ENCODE measurements around the gene PXDN.

DNA sequence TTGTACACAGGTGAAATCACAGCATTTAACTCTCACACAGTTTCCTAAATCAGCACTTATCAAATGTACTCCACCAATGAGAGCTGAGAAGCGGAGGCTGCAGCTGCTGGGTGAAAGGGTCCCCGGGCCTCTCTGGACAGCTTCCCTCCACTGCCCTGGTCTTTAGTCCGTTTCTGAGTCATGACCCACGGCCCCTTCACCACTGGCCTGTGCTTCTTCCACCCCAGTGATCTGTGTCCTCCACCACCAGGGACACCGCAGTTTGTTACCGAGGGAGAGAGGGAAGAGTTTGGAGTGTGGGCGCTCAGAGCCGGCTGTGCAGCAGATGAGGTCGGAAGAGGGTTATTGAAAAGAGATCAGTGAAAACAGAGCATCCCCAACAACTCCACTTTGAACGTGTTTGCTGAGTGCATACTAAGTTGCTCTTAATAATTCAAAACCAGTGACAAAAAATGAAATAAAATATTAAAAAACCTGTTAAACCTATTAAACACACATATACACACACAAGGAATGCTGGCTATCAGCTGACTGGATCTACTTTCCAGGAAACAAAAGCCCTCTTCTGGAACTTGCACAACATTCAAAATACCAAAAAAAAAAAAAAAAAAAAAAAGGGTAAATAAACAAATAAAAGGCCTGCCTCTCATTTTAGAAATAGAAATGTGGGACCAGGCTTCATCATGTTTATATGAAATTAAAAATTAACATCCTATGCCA, 54.1 kb downstream of the PXDN start:
- TF ChIP-seq, protein P1, sequence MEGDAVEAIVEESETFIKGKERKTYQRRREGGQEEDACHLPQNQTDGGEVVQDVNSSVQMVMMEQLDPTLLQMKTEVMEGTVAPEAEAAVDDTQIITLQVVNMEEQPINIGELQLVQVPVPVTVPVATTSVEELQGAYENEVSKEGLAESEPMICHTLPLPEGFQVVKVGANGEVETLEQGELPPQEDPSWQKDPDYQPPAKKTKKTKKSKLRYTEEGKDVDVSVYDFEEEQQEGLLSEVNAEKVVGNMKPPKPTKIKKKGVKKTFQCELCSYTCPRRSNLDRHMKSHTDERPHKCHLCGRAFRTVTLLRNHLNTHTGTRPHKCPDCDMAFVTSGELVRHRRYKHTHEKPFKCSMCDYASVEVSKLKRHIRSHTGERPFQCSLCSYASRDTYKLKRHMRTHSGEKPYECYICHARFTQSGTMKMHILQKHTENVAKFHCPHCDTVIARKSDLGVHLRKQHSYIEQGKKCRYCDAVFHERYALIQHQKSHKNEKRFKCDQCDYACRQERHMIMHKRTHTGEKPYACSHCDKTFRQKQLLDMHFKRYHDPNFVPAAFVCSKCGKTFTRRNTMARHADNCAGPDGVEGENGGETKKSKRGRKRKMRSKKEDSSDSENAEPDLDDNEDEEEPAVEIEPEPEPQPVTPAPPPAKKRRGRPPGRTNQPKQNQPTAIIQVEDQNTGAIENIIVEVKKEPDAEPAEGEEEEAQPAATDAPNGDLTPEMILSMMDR (conservative IDR thresholded peaks at IDR 0.05; ENCODE audit: low read depth, low read length) = no peak
- TF ChIP-seq POLR2A (IDR thresholded peaks at IDR 0.05; ENCODE audit: low read depth, low read length) = no peak
- 0 out of 2 replicates have a peak, but pooled peaks have one; percentile 7 for TF ChIP-seq CEBPB (IDR thresholded peaks at IDR 0.05; ENCODE audit: low read depth, low read length)
- no peak for TF ChIP-seq RFX5 (IDR thresholded peaks at IDR 0.05; ENCODE audit: low read depth, low read length)
- TF ChIP-seq MAZ (IDR thresholded peaks at IDR 0.05; ENCODE audit: borderline replicate concordance, low read depth, low read length) = no peak
- TF ChIP-seq, protein P2, sequence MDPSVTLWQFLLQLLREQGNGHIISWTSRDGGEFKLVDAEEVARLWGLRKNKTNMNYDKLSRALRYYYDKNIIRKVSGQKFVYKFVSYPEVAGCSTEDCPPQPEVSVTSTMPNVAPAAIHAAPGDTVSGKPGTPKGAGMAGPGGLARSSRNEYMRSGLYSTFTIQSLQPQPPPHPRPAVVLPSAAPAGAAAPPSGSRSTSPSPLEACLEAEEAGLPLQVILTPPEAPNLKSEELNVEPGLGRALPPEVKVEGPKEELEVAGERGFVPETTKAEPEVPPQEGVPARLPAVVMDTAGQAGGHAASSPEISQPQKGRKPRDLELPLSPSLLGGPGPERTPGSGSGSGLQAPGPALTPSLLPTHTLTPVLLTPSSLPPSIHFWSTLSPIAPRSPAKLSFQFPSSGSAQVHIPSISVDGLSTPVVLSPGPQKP (IDR thresholded peaks at IDR 0.05; ENCODE audit: borderline replicate concordance, low read depth, low read length) = no peak
- TF ChIP-seq BHLHE40 (IDR thresholded peaks at IDR 0.05; ENCODE audit: low read depth, low read length) = no peak
- TF ChIP-seq SMC3 (IDR thresholded peaks at IDR 0.05; ENCODE audit: low read depth, low read length) = no peak
- TF ChIP-seq, protein P3, sequence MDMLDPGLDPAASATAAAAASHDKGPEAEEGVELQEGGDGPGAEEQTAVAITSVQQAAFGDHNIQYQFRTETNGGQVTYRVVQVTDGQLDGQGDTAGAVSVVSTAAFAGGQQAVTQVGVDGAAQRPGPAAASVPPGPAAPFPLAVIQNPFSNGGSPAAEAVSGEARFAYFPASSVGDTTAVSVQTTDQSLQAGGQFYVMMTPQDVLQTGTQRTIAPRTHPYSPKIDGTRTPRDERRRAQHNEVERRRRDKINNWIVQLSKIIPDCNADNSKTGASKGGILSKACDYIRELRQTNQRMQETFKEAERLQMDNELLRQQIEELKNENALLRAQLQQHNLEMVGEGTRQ (IDR thresholded peaks at IDR 0.05; ENCODE audit: low read depth, low read length) = no peak
